HEK293 (cell line): ENCODE measurements around the gene CCL19.

Experiments
- FEZF1 ChIP-seq: fragments of 450-650 bp; formaldehyde crosslinking; IDR thresholded peaks from 2 replicates; pipeline ENCODE4 v1.5.1; 2016; ENCODE audit warnings: missing biosample characterization, missing genetic modification characterization
- GLI4 ChIP-seq: fragments of 450-650 bp; formaldehyde crosslinking; IDR thresholded peaks from 2 replicates; pipeline ENCODE4 v1.5.1; 2016; ENCODE audit warnings: missing biosample characterization, missing genetic modification characterization
- KLF1 ChIP-seq: fragments of 450-650 bp; formaldehyde crosslinking; IDR thresholded peaks from 2 replicates; pipeline ENCODE4 v1.5.1; 2016; ENCODE audit warnings: missing biosample characterization, missing genetic modification characterization
- WT1 ChIP-seq: fragments of 450-650 bp; formaldehyde crosslinking; IDR thresholded peaks from 2 replicates; pipeline ENCODE4 v1.5.1; 2016; ENCODE audit warnings: missing biosample characterization, missing genetic modification characterization
- ZEB2 ChIP-seq: fragments of 450-650 bp; formaldehyde crosslinking; IDR thresholded peaks from 2 replicates; pipeline ENCODE4 v1.5.1; 2016; ENCODE audit warnings: missing biosample characterization, missing genetic modification characterization
- ZFHX2 ChIP-seq: fragments of 450-650 bp; formaldehyde crosslinking; conservative IDR thresholded peaks from 2 replicates; pipeline ENCODE4 v1.5.1; 2016; ENCODE audit warnings: missing biosample characterization, missing genetic modification characterization
- ZNF132 ChIP-seq: fragments of 450-650 bp; formaldehyde crosslinking; IDR thresholded peaks from 2 replicates; pipeline ENCODE4 v1.5.1; 2017; ENCODE audit warnings: missing biosample characterization, missing genetic modification characterization, borderline replicate concordance
- ZNF140 ChIP-seq: fragments of 450-650 bp; formaldehyde crosslinking; IDR thresholded peaks from 2 replicates; pipeline ENCODE4 v1.5.1; 2016; ENCODE audit warnings: missing biosample characterization, missing genetic modification characterization
- ZNF16 ChIP-seq: fragments of 450-650 bp; formaldehyde crosslinking; IDR thresholded peaks from 2 replicates; pipeline ENCODE4 v1.5.1; 2016; ENCODE audit warnings: low read depth, missing biosample characterization, missing genetic modification characterization
- ZNF169 ChIP-seq: fragments of 450-650 bp; formaldehyde crosslinking; IDR thresholded peaks from 2 replicates; pipeline ENCODE4 v1.5.1; 2016; ENCODE audit warnings: missing biosample characterization, missing genetic modification characterization
- ZNF175 ChIP-seq: fragments of 450-650 bp; formaldehyde crosslinking; IDR thresholded peaks from 2 replicates; pipeline ENCODE4 v1.5.1; 2016; ENCODE audit warnings: missing biosample characterization, missing genetic modification characterization
- ZNF19 ChIP-seq: fragments of 450-650 bp; formaldehyde crosslinking; IDR thresholded peaks from 2 replicates; pipeline ENCODE4; 2016; ENCODE audit warnings: missing biosample characterization, missing genetic modification characterization, low read depth
- ZNF2 ChIP-seq: fragments of 450-650 bp; formaldehyde crosslinking; IDR thresholded peaks from 2 replicates; pipeline ENCODE4 v1.5.1; 2016; ENCODE audit warnings: missing biosample characterization, missing genetic modification characterization
- ZNF239 ChIP-seq: fragments of 450-650 bp; formaldehyde crosslinking; IDR thresholded peaks from 2 replicates; pipeline ENCODE4 v1.5.1; 2016; ENCODE audit warnings: missing biosample characterization, missing genetic modification characterization
- ZNF274 ChIP-seq, 2 experiments: fragments of 200-500 bp in 1 of 2; fragments of 450-650 bp in 1 of 2; sonication (Bioruptor generic) in 1 of 2; formaldehyde crosslinking in 1 of 2; IDR thresholded peaks; 2 replicates each; pipeline versions ENCODE4 v1.5.1 to v1.6.1; 2014 to 2016; ENCODE audit warnings: borderline replicate concordance in 1 of 2, inconsistent platforms in 1 of 2, low read length in 1 of 2, missing biosample characterization in 1 of 2, missing genetic modification characterization in 1 of 2
- ZNF391 ChIP-seq: fragments of 450-650 bp; formaldehyde crosslinking; IDR thresholded peaks from 2 replicates; pipeline ENCODE4 v1.5.1; 2016; ENCODE audit warnings: low read depth, missing biosample characterization, missing genetic modification characterization, borderline replicate concordance
- ZNF416 ChIP-seq: fragments of 450-650 bp; formaldehyde crosslinking; IDR thresholded peaks from 2 replicates; pipeline ENCODE4 v1.5.1; 2016; ENCODE audit warnings: missing biosample characterization, missing genetic modification characterization
- ZNF501 ChIP-seq: fragments of 450-650 bp; formaldehyde crosslinking; IDR thresholded peaks from 2 replicates; pipeline ENCODE4 v1.5.1; 2016; ENCODE audit warnings: missing biosample characterization, missing genetic modification characterization
- ZNF555 ChIP-seq: fragments of 450-650 bp; formaldehyde crosslinking; conservative IDR thresholded peaks from 2 replicates; pipeline ENCODE4 v1.5.1; 2017; ENCODE audit warnings: missing biosample characterization, mild to moderate bottlenecking, missing genetic modification characterization, inconsistent platforms
- ZNF558 ChIP-seq: fragments of 450-650 bp; formaldehyde crosslinking; IDR thresholded peaks from 2 replicates; pipeline ENCODE4 v1.5.1; 2016; ENCODE audit warnings: missing biosample characterization, missing genetic modification characterization
- ZNF596 ChIP-seq: fragments of 450-650 bp; IDR thresholded peaks from 2 replicates; pipeline ENCODE4 v1.5.0; 2018; ENCODE audit warnings: missing biosample characterization, mild to moderate bottlenecking, missing genetic modification characterization, moderate library complexity
- ZNF658 ChIP-seq: fragments of 450-650 bp; formaldehyde crosslinking; IDR thresholded peaks from 2 replicates; pipeline ENCODE4; 2016; ENCODE audit warnings: missing biosample characterization, missing genetic modification characterization
- ZNF664 ChIP-seq: fragments of 450-650 bp; formaldehyde crosslinking; IDR thresholded peaks from 2 replicates; pipeline ENCODE4 v1.5.1; 2016; ENCODE audit warnings: missing biosample characterization, missing genetic modification characterization
- ZNF707 ChIP-seq: fragments of 450-650 bp; formaldehyde crosslinking; IDR thresholded peaks from 2 replicates; pipeline ENCODE4 v1.5.1; 2016; ENCODE audit warnings: missing biosample characterization, missing genetic modification characterization
- ZNF830 ChIP-seq: fragments of 450-650 bp; IDR thresholded peaks from 2 replicates; pipeline ENCODE4 v1.5.0; 2018; ENCODE audit warnings: missing biosample characterization, missing genetic modification characterization, low read depth, mild to moderate bottlenecking, moderate library complexity
- ZNF843 ChIP-seq: fragments of 450-650 bp; formaldehyde crosslinking; IDR thresholded peaks from 2 replicates; pipeline ENCODE4 v1.5.1; 2016; ENCODE audit warnings: missing biosample characterization, missing genetic modification characterization
- ZSCAN23 ChIP-seq: fragments of 450-650 bp; formaldehyde crosslinking; IDR thresholded peaks from 2 replicates; pipeline ENCODE4 v1.5.1; 2016; ENCODE audit warnings: missing biosample characterization, missing genetic modification characterization
- ZSCAN30 ChIP-seq: fragments of 450-650 bp; IDR thresholded peaks from 2 replicates; pipeline ENCODE4 v1.5.1; 2018; ENCODE audit warnings: missing biosample characterization, mild to moderate bottlenecking, missing genetic modification characterization, moderate library complexity
- TF ChIP-seq, protein P1 (sequence below): fragments of 450-650 bp; formaldehyde crosslinking; IDR thresholded peaks from 2 replicates; pipeline ENCODE4 v1.5.1; 2017; ENCODE audit warnings: missing biosample characterization, missing genetic modification characterization
- TF ChIP-seq, protein P2 (sequence below): fragments of 450-650 bp; IDR thresholded peaks from 2 replicates; pipeline ENCODE4 v1.5.1; 2018; ENCODE audit warnings: missing biosample characterization, mild to moderate bottlenecking, missing genetic modification characterization
- TF ChIP-seq, protein P3 (sequence below): fragments of 450-650 bp; formaldehyde crosslinking; IDR thresholded peaks from 2 replicates; pipeline ENCODE4 v1.5.1; 2016; ENCODE audit warnings: missing biosample characterization, missing genetic modification characterization
- TF ChIP-seq, protein P4 (sequence below): fragments of 450-650 bp; formaldehyde crosslinking; conservative IDR thresholded peaks from 2 replicates; pipeline ENCODE4 v1.5.1; 2016; ENCODE audit warnings: low read depth, missing biosample characterization, missing genetic modification characterization

Gene CCL19

DNA sequence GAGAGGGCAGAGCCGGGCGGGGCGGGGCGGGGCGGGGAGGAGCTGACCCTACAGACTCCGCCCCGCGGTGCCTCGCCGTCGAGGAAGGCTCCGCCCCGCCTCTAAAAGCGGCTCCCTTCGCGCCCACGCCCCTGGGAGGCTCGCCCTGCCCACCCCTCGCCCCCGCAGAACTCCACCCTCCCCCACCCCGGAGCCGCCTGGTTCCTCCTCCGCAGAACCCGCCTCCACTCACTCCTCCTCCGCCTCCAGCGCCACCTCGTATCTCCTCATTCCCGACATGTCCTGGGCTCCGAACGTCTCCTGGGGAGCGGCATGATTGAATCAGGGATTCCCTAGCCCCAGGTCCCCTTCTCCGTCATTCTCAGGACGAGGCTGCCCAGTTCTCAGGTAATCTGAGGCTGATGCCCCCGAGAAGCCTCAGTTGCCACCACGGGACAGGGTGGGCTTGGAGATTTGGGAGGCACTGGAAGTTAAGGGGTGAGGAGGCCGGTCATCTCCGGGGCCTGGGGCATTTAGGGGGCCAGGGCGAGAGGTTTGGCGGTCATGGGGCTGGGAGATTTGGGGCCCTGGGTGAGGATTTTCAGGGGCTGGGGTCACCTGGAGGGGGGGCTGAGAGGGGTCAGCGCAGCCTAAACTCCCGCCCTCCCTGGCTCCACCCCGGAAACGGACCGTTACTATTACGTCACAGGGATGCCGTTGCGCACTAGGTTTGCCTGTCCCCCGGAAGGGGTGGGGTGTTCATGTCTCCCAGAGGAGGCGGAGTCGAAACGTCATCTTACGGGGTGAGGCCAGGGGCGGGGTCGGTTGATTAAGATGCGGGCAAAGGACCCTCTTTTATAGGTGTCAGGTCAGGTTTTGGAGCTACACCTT, 25.5 kb downstream of the CCL19 start (continued):
- TF ChIP-seq, protein P1, sequence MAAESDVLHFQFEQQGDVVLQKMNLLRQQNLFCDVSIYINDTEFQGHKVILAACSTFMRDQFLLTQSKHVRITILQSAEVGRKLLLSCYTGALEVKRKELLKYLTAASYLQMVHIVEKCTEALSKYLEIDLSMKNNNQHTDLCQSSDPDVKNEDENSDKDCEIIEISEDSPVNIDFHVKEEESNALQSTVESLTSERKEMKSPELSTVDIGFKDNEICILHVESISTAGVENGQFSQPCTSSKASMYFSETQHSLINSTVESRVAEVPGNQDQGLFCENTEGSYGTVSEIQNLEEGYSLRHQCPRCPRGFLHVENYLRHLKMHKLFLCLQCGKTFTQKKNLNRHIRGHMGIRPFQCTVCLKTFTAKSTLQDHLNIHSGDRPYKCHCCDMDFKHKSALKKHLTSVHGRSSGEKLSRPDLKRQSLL (tag by site-specific recombination): no peak; the same call in 1 of the 2 replicates
- TF ChIP-seq ZNF140 (tag by site-specific recombination): no peak
- no peak for TF ChIP-seq ZNF664 (tag by site-specific recombination)
- TF ChIP-seq, protein P2, sequence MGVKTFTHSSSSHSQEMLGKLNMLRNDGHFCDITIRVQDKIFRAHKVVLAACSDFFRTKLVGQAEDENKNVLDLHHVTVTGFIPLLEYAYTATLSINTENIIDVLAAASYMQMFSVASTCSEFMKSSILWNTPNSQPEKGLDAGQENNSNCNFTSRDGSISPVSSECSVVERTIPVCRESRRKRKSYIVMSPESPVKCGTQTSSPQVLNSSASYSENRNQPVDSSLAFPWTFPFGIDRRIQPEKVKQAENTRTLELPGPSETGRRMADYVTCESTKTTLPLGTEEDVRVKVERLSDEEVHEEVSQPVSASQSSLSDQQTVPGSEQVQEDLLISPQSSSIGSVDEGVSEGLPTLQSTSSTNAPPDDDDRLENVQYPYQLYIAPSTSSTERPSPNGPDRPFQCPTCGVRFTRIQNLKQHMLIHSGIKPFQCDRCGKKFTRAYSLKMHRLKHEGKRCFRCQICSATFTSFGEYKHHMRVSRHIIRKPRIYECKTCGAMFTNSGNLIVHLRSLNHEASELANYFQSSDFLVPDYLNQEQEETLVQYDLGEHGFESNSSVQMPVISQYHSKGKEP (tag by site-specific recombination): no peak
- no peak for TF ChIP-seq WT1 (tag by site-specific recombination)
- TF ChIP-seq ZNF169 (tag by site-specific recombination): no peak
- TF ChIP-seq, protein P3, sequence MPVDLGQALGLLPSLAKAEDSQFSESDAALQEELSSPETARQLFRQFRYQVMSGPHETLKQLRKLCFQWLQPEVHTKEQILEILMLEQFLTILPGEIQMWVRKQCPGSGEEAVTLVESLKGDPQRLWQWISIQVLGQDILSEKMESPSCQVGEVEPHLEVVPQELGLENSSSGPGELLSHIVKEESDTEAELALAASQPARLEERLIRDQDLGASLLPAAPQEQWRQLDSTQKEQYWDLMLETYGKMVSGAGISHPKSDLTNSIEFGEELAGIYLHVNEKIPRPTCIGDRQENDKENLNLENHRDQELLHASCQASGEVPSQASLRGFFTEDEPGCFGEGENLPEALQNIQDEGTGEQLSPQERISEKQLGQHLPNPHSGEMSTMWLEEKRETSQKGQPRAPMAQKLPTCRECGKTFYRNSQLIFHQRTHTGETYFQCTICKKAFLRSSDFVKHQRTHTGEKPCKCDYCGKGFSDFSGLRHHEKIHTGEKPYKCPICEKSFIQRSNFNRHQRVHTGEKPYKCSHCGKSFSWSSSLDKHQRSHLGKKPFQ (tag by site-specific recombination): no peak
- no peak for TF ChIP-seq ZNF239
- TF ChIP-seq ZNF274 (IDR thresholded peaks at IDR 0.05; ENCODE audit: low read length): no peak
- TF ChIP-seq ZNF274 (tag by site-specific recombination; IDR thresholded peaks at IDR 0.05; ENCODE audit: borderline replicate concordance): no peak
- TF ChIP-seq ZNF707: no peak
- TF ChIP-seq ZNF19: no peak
- no peak for TF ChIP-seq ZNF596 (tag by site-specific recombination)
- no peak for TF ChIP-seq ZNF16
- TF ChIP-seq ZNF416 (tag by site-specific recombination): no peak
- no peak for TF ChIP-seq ZNF558 (tag by site-specific recombination)
- no peak for TF ChIP-seq ZNF175
- TF ChIP-seq ZNF2 (tag by site-specific recombination): peak; percentile 45; the same call in 1 of the 2 replicates
- TF ChIP-seq ZNF501 (tag by site-specific recombination): peak; percentile 48; the same call in 1 of the 2 replicates
- no peak for TF ChIP-seq ZNF843 (tag by site-specific recombination)
- TF ChIP-seq ZNF391 (tag by site-specific recombination): no peak
- TF ChIP-seq ZSCAN30 (tag by site-specific recombination): no peak
- TF ChIP-seq ZNF830: no peak
- TF ChIP-seq ZEB2 (tag by site-specific recombination): no peak
- peak; percentile 95 for TF ChIP-seq ZFHX2
- TF ChIP-seq KLF1: peak; percentile 34
- TF ChIP-seq ZNF658: no peak
- no peak for TF ChIP-seq ZNF132 (tag by site-specific recombination)
- no peak for TF ChIP-seq GLI4 (tag by site-specific recombination)
- no peak for TF ChIP-seq FEZF1 (tag by site-specific recombination)
- TF ChIP-seq ZSCAN23 (tag by site-specific recombination): no peak
- TF ChIP-seq ZNF555 (tag by site-specific recombination): no peak
- TF ChIP-seq, protein P4, sequence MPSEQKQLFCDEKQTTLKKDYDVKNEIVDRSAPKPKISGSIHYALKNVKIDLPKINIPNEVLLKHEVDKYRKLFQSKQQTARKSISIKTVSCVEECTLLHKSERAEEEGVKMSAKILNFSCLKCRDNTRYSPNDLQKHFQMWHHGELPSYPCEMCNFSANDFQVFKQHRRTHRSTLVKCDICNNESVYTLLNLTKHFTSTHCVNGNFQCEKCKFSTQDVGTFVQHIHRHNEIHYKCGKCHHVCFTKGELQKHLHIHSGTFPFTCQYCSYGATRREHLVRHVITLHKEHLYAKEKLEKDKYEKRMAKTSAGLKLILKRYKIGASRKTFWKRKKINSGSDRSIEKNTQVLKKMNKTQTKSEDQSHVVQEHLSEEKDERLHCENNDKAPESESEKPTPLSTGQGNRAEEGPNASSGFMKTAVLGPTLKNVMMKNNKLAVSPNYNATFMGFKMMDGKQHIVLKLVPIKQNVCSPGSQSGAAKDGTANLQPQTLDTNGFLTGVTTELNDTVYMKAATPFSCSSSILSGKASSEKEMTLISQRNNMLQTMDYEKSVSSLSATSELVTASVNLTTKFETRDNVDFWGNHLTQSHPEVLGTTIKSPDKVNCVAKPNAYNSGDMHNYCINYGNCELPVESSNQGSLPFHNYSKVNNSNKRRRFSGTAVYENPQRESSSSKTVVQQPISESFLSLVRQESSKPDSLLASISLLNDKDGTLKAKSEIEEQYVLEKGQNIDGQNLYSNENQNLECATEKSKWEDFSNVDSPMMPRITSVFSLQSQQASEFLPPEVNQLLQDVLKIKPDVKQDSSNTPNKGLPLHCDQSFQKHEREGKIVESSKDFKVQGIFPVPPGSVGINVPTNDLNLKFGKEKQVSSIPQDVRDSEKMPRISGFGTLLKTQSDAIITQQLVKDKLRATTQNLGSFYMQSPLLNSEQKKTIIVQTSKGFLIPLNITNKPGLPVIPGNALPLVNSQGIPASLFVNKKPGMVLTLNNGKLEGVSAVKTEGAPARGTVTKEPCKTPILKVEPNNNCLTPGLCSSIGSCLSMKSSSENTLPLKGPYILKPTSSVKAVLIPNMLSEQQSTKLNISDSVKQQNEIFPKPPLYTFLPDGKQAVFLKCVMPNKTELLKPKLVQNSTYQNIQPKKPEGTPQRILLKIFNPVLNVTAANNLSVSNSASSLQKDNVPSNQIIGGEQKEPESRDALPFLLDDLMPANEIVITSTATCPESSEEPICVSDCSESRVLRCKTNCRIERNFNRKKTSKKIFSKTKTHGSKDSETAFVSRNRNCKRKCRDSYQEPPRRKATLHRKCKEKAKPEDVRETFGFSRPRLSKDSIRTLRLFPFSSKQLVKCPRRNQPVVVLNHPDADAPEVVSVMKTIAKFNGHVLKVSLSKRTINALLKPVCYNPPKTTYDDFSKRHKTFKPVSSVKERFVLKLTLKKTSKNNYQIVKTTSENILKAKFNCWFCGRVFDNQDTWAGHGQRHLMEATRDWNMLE: no peak
